Small intestine (tissue), 7 donors: Measurements from ENCODE around the gene AGAP2. TPM values are rescaled to one million over a fixed set of nuclear protein-coding genes. Genes with fewer than 3 reads are reported as not detected.
A peak's percentile ranks its signal among the peaks of the same experiment; 100 is the strongest.

Experiments
- DNase-seq, 2 donors: peaks; one replicate each; pipeline versions ENCODE4 v3.0.0 to v3.0.0-alpha.2; 2013
- FAIRE-seq: peaks from 2 replicates; lab custom pipeline; 2012; peaks lifted over from hg19 to GRCh38; lab: Jason Lieb, UNC
- H3K27ac ChIP-seq, 3 donors: one replicate each; pipeline ENCODE4 v1.5.1; 2013; ENCODE audit warnings: low read length in 2 of 3, mild to moderate bottlenecking in 2 of 3, control low read depth in 1 of 3, inconsistent platforms in 1 of 3, low read depth in 1 of 3, moderate library complexity in 1 of 3
- H3K27me3 ChIP-seq, 3 donors: one replicate each; pipeline ENCODE4 v1.6.1; 2013; ENCODE audit warnings: low read length in 3 of 3, inconsistent platforms in 1 of 3; ENCODE audit not compliant: control insufficient read depth in 3 of 3, insufficient read depth in 3 of 3
- H3K36me3 ChIP-seq, 3 donors: one replicate each; pipeline ENCODE4 v1.6.1; 2013; ENCODE audit warnings: low read length in 3 of 3, inconsistent platforms in 1 of 3, low read depth in 1 of 3, mild to moderate bottlenecking in 1 of 3, moderate library complexity in 1 of 3; ENCODE audit not compliant: control insufficient read depth in 3 of 3, insufficient read depth in 2 of 3
- H3K4me1 ChIP-seq, 3 donors: one replicate each; pipeline ENCODE4 v1.6.1; 2013; ENCODE audit warnings: low read length in 2 of 3, inconsistent platforms in 1 of 3, low read depth in 1 of 3, mild to moderate bottlenecking in 1 of 3, moderate library complexity in 1 of 3; ENCODE audit not compliant: control insufficient read depth in 3 of 3, insufficient read depth in 2 of 3
- H3K4me3 ChIP-seq, 3 donors: one replicate each; pipeline ENCODE4 v1.5.1; 2013; ENCODE audit warnings: low read length in 3 of 3, control low read depth in 1 of 3, inconsistent platforms in 1 of 3, low read depth in 1 of 3, mild to moderate bottlenecking in 1 of 3, moderate library complexity in 1 of 3
- H3K9me3 ChIP-seq, 2 donors: one replicate each; pipeline ENCODE4 v1.6.1; 2013; ENCODE audit warnings: low read depth in 1 of 2, low read length in 1 of 2; ENCODE audit not compliant: control insufficient read depth in 2 of 2, insufficient read depth in 1 of 2
- WGBS, 3 donors: extraction: QIAGEN DNeasy Blood & Tissue Kit; methylation state at CpG; one replicate each; pipeline ENCODE4 v1.1.7; 2013; 5-methylcytosine and 5-hydroxymethylcytosine counted together
- polyA plus RNA-seq, 4 donors: library from polyadenylated mRNA; stranded (reverse) in 3 of 4; unstranded in 1 of 4; fragments of 200-250 nt in 3 of 4; fragments of 120-200 nt in 1 of 4; gene quantifications; one replicate each; pipeline versions ENCODE4 v1.2.1 to v1.2.3, GENCODE V29; 2013
- donor health status: healthy with polysubstance abuse.
- donor health status: control.
- donor health status: control.
- donor health status: Bipolar disorder and iron deficiency.
- donor health status: healthy.

AGAP2 gene
- polyA plus RNA-seq, 4 donors: 0.67 to 1.8 (median 0.92) TPM

DNA sequence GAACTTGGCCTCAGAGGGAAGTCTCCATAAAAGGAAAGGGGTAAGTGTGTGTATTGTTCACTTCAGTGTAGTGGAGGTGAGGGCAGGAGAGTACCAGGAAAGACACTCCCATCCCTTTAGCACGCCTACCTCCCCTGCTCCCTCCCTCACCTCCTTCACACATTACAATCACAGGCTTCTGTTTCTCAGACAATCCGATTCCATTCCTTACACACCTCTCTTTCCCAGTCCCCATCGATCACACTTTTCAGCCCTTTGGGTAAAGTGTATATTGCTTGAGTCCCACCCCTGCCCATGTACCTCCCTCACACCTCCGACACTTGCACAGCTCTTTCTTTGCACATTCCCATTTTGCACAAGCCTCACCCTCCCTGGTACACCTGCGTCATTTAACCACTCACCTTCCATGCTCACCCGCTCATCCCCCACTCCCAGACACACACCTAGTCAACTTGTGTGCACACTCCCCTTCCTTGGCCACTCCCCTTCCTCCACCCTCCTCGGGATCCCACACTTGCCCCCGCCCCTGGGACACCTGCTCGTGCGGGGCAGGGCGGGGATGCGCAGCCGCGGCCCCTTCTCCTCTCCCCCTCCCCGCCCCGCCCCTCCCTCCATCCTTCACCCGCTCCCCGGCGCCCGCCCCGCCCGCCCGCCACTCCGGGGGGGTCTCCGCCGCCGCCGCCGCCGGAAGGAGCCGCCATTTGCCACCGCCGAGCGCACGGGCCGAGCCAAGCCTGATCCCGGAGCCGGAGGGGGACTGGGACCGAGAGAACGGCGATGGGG lies 16.1 kb upstream of the AGAP2 start, which contains the start of gene MARCHF9:
Gene MARCHF9, plus strand, starts transcription at position 693 of the 783 bp plus-strand sequence. CDS start 426 bp downstream, outside the sequence.
- Histone ChIP-seq H3K27me3 (no peaks in the 10 kb centered on the region), H3K4me1 (peaks cover 2 to 28% (median 2%) of the 10 kb centered on the region in 3 donors), H3K9me3 (no peaks in the 10 kb centered on the region), H3K27ac (peak within 1 kb of the TSS; percentile 15 to 87 (median 41)), H3K36me3 (peaks cover 0 to 34% (median 3%) of the 10 kb centered on the region in 3 donors), H3K4me3 (peak within 1 kb of the TSS; percentile 60 to 85 (median 79))
- 0 to 1% (median 1%) methylated on average over 19 to 41 of the region's 41 CpGs for WGBS, 3 donors
- no peak for FAIRE-seq
- peak; percentile 88 to 93 for DNase-seq

DNA sequence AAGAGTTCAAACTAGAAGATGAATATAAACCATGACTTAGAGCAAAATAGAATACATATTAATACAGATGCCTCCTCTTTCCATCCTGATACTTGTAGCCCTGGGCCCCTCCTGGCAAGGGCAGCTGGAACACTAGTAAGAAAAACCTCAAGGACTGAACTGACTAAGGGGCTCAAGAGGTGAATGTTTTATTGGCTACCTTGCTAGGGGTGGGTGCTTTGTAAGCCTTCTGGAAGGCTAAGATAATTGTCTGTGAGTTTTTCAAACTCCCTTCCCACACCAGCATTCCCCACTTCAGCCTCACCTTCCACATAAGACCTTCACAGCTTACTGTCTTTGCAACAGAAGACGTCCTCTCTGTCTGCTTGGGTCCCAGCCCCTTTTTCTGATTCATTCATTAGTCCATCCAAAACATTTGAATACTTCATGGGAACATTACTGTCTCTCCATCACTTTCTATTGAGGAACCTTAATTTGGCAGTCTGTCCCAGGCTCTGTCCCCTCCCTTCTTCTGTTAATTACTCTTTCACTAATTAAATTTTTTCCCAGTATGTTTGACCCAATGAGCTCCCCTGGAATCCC lies 15.3 kb upstream of the AGAP2 start:
- Histone ChIP-seq H3K27me3 (no peaks in the 10 kb centered on the region), H3K36me3 (peaks cover 3 to 37% (median 3%) of the 10 kb centered on the region in 3 donors), H3K4me1 (peaks cover 2 to 28% (median 2%) of the 10 kb centered on the region in 3 donors), H3K9me3 (no peaks in the 10 kb centered on the region), H3K27ac (peak overlapping the region in 1 of 3 donors; percentile 87), H3K4me3 (no peak overlapping the region)
- FAIRE-seq: no peak
- DNase-seq: no peak
- 26 to 36% (median 32%) methylated on average over 1 of the region's 1 CpG for WGBS, 3 donors

DNA sequence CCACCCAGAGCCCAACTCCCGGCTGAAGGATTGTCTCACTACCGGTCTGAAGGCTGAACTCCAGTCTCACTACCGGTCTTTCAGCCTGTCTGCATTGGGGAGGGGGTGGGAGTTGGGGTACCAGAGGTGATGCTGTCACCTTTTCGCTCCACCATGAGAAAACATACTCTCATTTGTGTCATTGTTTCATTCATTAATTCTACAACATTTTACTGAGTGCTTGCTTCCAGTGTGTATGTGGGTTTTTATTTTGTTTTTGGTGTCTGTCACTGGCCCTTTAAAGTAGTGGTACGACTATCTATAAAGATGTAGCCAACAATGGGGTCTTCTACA lies 14.1 kb upstream of the AGAP2 start:
- H3K36me3 ChIP-seq: peaks cover 3 to 36% (median 9%) of the 10 kb centered on the region in 3 donors
- peak overlapping the region in 2 of 3 donors; percentile 52 to 82 for H3K27ac ChIP-seq
- H3K4me1 ChIP-seq: peaks cover 2 to 28% (median 2%) of the 10 kb centered on the region in 3 donors
- no peaks in the 10 kb centered on the region for H3K27me3 ChIP-seq
- no peak for FAIRE-seq
- peak overlapping the region in 2 of 3 donors; percentile 25 to 49 for H3K4me3 ChIP-seq
- WGBS, 3 donors: 0 to 3% (median 1%) methylated on average over 5 of the region's 5 CpGs
- H3K9me3 ChIP-seq: no peaks in the 10 kb centered on the region
- no peak for DNase-seq

DNA sequence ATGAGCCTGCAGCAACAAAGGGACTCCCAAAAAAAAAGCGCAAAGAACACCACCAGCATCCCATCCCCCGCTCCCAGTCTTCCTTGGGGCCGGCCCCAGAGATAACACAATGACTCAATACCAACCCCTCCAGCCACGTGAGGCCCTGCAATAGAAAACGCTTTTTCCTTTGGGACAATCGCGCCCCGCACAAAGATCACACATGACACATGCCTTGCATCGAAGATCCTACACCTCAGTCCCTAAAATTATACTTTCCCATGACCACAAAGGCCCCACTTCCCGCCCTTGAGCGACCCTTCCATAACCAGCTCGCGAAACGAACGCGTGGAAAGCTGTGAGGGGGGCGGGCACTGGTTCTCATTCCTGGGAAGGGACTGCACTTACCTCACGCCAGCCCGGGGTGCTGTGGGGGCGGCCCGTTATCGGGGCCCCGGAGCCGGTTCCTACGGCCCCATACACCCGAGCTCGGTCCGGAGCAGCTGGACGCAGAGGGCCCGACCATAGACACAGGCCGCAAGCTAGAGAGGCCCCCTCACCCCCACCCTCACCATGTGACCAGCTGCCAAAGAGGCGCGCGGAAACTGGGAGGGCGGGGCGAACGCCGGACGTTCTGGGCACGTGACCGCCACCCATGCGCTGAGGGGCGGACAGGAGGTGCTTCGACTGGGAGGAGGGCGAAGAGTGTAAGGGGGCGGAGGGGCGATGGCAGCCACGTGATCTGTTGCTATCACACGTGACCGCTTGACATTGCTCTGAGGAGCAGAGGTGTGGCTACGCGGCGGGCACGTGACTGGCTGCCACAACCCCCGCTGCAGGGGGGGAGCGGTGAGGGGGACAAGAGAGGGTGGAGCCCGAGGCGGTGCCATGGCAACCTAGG lies 13.5 kb upstream of the AGAP2 start, which contains the start of gene CDK4:
Gene CDK4, minus strand, starts transcription at position 523 of the 880 bp plus-strand sequence. CDS start 593 bp downstream, outside the sequence.
- H3K4me3 ChIP-seq: peak within 1 kb of the TSS; percentile 32 to 87 (median 49)

DNA sequence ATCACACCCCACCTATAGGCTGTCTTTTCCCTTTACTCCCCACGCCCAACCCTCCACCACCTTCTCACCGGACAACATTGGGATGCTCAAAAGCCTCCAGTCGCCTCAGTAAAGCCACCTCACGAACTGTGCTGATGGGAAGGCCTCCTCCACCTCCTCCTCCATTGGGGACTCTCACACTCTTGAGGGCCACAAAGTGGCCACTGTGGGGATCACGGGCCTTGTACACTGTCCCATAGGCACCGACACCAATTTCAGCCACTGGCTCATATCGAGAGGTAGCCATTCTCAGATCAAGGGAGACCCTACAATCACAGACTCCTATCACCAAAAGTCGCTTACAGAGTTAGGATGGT lies 12.9 kb upstream of the AGAP2 start:
- H3K9me3 ChIP-seq: no peaks in the 10 kb centered on the region
- peak overlapping the region; percentile 32 to 87 (median 49) for H3K4me3 ChIP-seq
- H3K36me3 ChIP-seq: peaks cover 3 to 41% (median 11%) of the 10 kb centered on the region in 3 donors
- peaks cover 0 to 28% (median 2%) of the 10 kb centered on the region in 3 donors for H3K4me1 ChIP-seq
- H3K27me3 ChIP-seq: no peaks in the 10 kb centered on the region
- peak overlapping the region in 2 of 3 donors; percentile 67 to 98 for H3K27ac ChIP-seq
- 10 to 19% (median 17%) methylated on average over 8 of the region's 8 CpGs for WGBS, 3 donors
- no peak for DNase-seq
- no peak for FAIRE-seq

More for the DNA sequence above, 13.5 kb upstream of the AGAP2 start, which contains the start of gene CDK4:
- peak; percentile 99 to 100 for DNase-seq
- H3K9me3 ChIP-seq: no peaks in the 10 kb centered on the region
- H3K4me1 ChIP-seq: peaks cover 2 to 28% (median 2%) of the 10 kb centered on the region in 3 donors
- peaks cover 3 to 35% (median 11%) of the 10 kb centered on the region in 3 donors for H3K36me3 ChIP-seq
- H3K27ac ChIP-seq: peak within 1 kb of the TSS in 2 of 3 donors; percentile 67 to 98
- 0 to 1% (median 1%) methylated on average over 53 to 58 of the region's 58 CpGs for WGBS, 3 donors
- no peak for FAIRE-seq
- no peaks in the 10 kb centered on the region for H3K27me3 ChIP-seq

DNA sequence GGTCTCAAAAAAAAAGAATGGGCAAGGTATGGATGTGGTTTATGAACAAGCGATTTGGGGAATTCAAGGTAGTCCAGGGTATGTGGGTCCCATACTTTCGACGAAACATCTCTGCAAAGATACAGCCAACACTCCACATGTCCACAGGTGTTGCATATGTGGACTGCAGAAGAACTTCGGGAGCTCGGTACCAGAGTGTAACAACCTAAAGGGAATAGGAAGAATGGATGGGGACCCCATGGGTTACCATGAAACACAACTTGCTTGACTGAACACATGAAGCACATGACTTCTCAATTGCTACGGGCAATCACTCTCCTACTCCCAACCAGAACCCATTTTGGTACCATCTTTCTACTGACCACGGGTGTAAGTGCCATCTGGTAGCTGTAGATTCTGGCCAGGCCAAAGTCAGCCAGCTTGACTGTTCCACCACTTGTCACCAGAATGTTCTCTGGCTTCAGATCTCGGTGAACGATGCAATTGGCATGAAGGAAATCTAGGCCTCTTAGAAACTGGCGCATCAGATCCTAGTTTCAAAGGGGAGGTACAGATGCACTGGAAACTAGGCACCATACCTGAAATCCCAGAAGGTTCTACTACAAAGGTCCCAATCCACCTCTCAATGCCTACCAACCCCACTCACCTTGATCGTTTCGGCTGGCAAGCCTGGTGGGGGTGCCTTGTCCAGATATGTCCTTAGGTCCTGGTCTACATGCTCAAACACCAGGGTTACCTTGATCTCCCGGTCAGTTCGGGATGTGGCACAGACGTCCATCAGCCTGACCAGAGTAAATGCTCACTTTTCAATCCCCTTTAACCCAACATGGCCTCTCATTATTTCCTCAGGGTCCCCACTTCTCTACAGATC lies 12.3 kb upstream of the AGAP2 start:
- FAIRE-seq: no peak

DNA sequence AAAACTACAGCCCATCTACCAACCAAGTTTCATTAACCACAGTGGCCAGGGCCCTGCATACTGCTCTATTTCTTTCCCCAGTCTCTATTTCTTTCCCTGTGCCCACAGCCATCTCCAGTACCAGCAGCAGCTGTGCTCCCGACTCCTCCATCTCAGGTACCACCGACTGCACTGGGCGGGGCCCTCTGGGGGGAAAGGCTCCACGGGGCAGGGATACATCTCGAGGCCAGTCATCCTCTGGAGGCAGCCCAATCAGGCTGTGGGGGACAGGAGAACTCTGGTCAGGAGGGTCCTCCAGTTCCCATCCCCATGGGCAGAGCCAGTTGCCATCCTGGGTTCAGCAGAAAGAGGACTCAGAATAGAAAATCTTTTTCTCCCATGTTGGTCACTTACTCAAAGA lies 10.5 kb upstream of the AGAP2 start:
- Histone ChIP-seq H3K27me3 (no peaks in the 10 kb centered on the region), H3K4me1 (peaks cover 5 to 28% (median 7%) of the 10 kb centered on the region in 3 donors), H3K9me3 (no peaks in the 10 kb centered on the region), H3K36me3 (peaks cover 3 to 41% (median 11%) of the 10 kb centered on the region in 3 donors), H3K27ac (no peak overlapping the region), H3K4me3 (no peak overlapping the region)
- FAIRE-seq: no peak
- WGBS, 3 donors: 91 to 96% (median 92%) methylated on average over 5 of the region's 5 CpGs
- no peak for DNase-seq

More for the DNA sequence above, 12.3 kb upstream of the AGAP2 start:
- Histone ChIP-seq H3K27me3 (no peaks in the 10 kb centered on the region), H3K36me3 (peaks cover 3 to 41% (median 11%) of the 10 kb centered on the region in 3 donors), H3K4me1 (peaks cover under 1 to 29% (median 2%) of the 10 kb centered on the region in 3 donors), H3K27ac (peak overlapping the region in 1 of 3 donors; percentile 98), H3K9me3 (no peaks in the 10 kb centered on the region), H3K4me3 (peak overlapping the region in 1 of 3 donors; percentile 87)
- DNase-seq: no peak
- 89 to 91% (median 89%) methylated on average over 15 of the region's 15 CpGs for WGBS, 3 donors
